Activated naive CD4-positive, alpha-beta T cell treated with anti-CD3 and anti-CD28 coated beads, Interleukin-2, amount 50 U/mL, for 72 hours (primary cell): ENCODE data around the gene FCHSD2. TPM values are rescaled to one million over a fixed set of nuclear protein-coding genes. Genes with fewer than 3 reads are reported as not detected.

Experiments used
- ATAC-seq, 2 donors: fragments of 150-1000 bp; cut with Tn5 transposase; 2 replicates each; pipeline ENCODE4 v1.10.0; 2021; ENCODE audit warnings: mild to moderate bottlenecking in 2 of 2, moderate library complexity in 2 of 2
- DNase-seq, 2 donors: peaks; one replicate each; pipeline ENCODE4 v3.0.0; 2021 to 2022; ENCODE audit warnings: low spot score in 2 of 2
- H3K27ac Mint-ChIP-seq, 2 donors: one replicate each; pipeline ENCODE4 v1.8.0; 2022; ENCODE audit warnings: mild to moderate bottlenecking in 2 of 2, mixed read lengths in 2 of 2
- H3K36me3 Mint-ChIP-seq, 2 donors: one replicate each; pipeline ENCODE4 v1.8.0; 2022; ENCODE audit warnings: mixed read lengths in 2 of 2
- H3K9me3 Mint-ChIP-seq, 2 donors: one replicate each; pipeline ENCODE4 v1.8.0; 2022; ENCODE audit warnings: mixed read lengths in 2 of 2
- total RNA-seq, 2 donors: library from RNA; stranded (reverse); gene quantifications; one replicate each; pipeline ENCODE4 v1.2.3, GENCODE V29; 2022

FCHSD2 gene
- total RNA-seq, 2 donors from 2014 or later, result 10.3 to 32.4 TPM

GRCh38 chr11:73176145-73176873, 34.2 kb upstream of the FCHSD2 start:
- DNase-seq (peak in 1 of 2 donors; percentile 48), ATAC-seq (no peak)
- Mint-ChIP-seq H3K36me3 (no peaks in the 10 kb centered on the region), H3K9me3 (no peaks in the 10 kb centered on the region), H3K27ac (peak overlapping the region; percentile 19 to 30)

DNA sequence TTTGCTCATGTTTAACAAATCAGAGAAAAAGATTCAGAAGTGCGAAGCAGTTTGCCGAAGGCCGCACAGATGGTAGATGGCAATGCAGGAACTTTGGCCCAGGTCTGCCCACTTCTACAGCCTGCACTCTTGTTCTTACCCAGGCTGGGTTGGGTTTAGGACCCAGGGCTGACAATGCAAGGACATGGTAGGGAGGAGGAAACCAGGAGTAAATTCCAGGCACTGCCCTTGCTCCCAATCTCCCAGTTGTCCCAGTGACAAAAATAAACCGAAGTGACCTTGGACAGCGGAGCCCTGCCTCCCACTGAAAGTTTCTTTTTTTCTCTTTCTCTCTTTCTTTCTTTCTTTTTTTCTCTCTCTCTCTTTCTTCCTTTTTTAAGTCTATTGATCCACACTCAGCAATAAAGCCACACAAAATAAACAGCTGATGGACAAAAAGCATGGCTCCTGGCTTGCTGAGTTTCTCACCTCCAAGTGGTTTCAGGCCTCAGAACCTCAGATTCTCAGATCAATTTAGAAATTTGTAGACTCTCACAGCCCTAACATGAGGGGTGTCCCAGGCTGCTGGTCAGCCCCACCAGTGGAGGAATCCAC, 33.5 kb upstream of the FCHSD2 start:
- Mint-ChIP-seq H3K27ac (no peak overlapping the region), H3K36me3 (no peaks in the 10 kb centered on the region), H3K9me3 (no peaks in the 10 kb centered on the region)
- no peak for ATAC-seq
- peak in 1 of 2 donors; percentile 18 for DNase-seq

GRCh38 chr11:73174495-73174791, 32.3 kb upstream of the FCHSD2 start:
- no peaks in the 10 kb centered on the region for H3K9me3 Mint-ChIP-seq

DNA sequence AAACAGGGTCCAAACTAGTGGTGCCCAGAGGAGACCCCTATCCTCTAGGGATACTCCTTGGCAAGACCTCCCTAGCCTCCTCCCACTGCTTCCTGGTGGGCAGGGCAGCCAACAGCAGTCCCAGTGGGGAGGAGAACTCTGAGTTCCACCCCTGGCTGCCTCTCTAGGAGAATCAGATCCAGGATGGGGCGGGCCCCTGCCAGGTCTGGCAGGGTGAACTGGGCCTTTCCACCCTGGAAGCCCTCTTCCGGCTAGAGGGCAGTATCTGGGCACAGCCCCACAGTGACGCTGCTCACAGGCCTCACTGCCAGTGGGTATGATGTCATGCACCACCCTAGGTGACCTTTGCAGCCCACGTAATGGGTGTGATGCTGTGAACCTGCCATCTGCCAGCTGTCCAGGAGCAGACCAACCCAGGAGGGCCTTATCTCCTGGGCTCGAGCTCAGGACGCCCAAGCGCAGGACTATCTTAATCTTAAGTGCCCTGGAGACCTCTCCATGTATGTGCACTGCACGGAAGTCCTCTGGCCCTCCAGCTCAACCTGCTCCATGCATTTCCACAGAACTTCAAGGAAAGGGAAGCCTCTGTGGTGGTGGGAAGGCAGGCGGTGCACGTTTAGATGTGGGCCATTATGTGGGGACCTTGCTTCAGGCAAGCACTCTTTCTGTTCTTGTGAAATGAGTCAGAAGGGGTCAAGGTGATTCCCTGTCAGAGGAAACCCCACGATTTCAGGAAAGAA, 31.8 kb upstream of the FCHSD2 start:
- ATAC-seq, result no peak
- DNase-seq, result no peak
- no peaks in the 10 kb centered on the region for H3K9me3 Mint-ChIP-seq
- no peaks in the 10 kb centered on the region for H3K36me3 Mint-ChIP-seq
- no peak overlapping the region for H3K27ac Mint-ChIP-seq

More at GRCh38 chr11:73174495-73174791, 32.3 kb upstream of the FCHSD2 start:
- no peaks in the 10 kb centered on the region for H3K36me3 Mint-ChIP-seq
- no peak overlapping the region for H3K27ac Mint-ChIP-seq
- no peak for ATAC-seq
- no peak for DNase-seq

DNA sequence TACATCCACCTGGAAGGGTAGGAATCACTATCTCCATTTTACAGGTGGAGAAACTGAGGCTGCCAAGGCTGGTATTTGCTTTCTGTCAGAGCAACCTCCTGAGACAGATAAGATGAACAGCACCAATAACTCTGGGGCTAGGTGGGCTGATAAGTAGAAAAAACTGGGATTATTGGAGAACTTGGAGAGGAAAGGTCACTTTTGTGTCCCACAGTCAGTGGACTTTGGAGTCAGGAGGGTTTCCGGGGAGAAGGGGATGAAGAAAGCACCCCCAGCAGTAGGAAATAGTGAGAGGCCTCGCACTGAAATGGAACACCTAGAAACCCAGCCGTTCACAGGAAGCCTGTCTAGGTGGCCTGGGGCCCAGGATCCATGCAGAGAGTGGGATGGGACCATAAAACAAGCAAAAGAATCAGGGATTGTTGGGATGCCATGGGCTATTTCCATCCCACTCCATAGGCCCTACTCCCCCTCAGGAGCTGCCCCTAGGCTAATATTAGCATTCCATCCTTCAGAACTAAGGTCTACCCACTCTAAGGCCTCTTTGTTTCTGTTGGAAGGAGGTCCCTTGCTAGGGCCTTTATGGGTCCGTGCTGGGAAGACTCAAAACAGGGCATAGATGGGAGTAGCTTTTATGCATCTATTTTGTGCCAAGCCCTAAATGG, 31.0 kb upstream of the FCHSD2 start:
- DNase-seq, result no peak
- Mint-ChIP-seq H3K27ac (no peak overlapping the region), H3K9me3 (no peaks in the 10 kb centered on the region), H3K36me3 (no peaks in the 10 kb centered on the region)
- ATAC-seq, result no peak

DNA sequence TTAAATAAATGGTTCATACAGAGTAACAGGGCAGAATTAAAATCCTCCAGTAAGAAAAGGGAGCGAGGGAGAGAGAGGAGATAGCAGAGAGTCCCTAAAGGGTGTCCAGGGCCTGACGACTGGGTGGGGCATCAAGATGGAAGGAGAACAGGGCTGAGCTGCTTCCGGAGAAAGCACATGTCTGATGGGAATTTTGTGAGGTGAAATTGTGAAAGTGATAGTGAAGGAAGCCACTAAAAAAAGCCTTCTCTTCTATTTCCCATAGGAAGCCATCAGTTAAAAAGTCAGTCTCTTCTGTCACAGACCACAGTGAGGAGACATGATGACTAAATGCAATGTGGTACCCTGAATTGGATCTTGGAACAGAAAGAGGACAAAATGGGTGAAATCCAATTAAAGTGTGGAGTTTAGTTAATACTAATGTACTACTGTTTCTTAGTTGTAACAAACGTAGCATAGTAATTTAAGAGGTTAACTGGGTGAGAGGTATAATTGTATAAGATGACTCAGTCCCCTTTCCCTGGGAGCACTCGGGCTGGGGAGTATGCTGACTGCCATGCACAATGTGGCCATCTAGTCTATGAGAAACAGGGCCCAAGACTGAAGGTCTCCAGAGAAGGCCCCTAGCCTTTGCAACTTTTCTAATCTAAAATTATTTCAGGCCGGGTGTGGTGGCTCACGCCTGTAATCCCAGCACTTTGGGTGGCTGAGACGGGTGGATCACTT, 29.5 kb upstream of the FCHSD2 start:
- ATAC-seq (no peak), DNase-seq (no peak)
- Mint-ChIP-seq H3K36me3 (no peaks in the 10 kb centered on the region), H3K9me3 (no peaks in the 10 kb centered on the region), H3K27ac (no peak overlapping the region)

- Mint-ChIP-seq H3K36me3 (no peaks in the 10 kb centered on the region), H3K27ac (no peak overlapping the region), H3K9me3 (no peaks in the 10 kb centered on the region)
- ATAC-seq (no peak), DNase-seq (no peak)
Observed at GRCh38 chr11:73170140-73170539, 28.0 kb upstream of the FCHSD2 start.

DNA sequence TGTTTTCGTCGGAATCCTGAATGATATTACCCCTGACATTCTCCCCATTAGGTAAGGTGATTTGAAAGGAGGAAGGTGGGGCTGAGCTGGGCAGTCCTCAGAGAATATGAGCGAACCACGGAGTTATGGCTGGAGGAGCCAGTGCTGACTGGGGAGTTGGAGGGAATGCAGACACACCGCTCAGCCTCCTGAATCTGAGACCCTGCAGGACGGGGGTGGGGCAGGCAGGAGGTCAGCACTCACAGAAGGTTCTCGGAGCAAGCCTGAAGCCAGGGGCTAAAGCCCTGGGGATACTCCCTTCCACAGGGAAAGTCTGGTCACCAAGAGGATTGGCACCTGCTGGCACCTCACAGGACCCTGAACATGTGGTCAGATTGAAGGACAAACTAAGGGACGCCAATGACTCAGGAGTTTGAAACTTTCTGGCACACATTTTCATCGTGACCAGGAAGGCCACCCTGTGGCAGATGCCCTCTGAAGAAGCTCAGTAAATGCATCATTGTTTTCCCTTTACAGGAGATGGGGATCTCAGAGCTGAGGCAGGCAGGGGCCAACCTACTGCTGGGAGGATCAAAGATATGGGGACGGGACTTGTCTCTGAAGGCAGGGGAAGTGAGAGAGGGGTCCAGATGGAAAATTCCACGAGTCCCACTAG, 26.9 kb upstream of the FCHSD2 start:
- no peak for DNase-seq
- no peak for ATAC-seq
- H3K36me3 Mint-ChIP-seq, result no peaks in the 10 kb centered on the region

DNA sequence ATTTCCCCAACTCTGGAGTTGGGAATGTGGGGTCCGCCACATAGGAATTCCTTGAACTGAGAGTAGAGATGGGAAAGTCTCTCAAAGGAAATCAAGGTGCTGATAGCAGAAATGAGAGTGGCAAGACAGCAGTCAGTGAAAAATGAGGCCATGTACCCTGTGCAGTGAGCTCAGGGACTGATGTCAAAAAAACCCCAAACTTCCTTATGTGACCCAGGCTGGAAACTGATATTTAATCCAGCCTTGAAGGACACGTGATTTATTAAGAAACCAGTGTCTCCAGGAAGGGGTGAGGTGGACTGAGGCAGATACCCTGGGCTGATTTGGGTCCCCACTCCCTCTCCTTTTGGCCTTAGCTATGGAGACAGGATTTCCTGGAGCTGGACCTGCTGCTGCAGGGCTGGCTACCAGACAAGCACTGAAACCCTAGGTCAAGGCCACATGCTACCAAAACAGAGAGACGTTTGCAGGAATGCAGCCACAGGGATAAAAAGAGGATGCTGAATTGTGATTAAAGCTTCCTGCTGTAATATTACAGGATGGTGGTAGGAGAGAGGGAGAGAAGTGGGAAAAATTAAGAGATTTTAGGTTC, 25.3 kb upstream of the FCHSD2 start:
- no peak for DNase-seq
- H3K27ac Mint-ChIP-seq, result no peak overlapping the region
- no peaks in the 10 kb centered on the region for H3K36me3 Mint-ChIP-seq
- H3K9me3 Mint-ChIP-seq, result no peaks in the 10 kb centered on the region
- no peak for ATAC-seq

More for the DNA sequence above, 26.9 kb upstream of the FCHSD2 start:
- Mint-ChIP-seq H3K27ac (peak overlapping the region in 1 of 2 donors; percentile 33), H3K9me3 (no peaks in the 10 kb centered on the region)

DNA sequence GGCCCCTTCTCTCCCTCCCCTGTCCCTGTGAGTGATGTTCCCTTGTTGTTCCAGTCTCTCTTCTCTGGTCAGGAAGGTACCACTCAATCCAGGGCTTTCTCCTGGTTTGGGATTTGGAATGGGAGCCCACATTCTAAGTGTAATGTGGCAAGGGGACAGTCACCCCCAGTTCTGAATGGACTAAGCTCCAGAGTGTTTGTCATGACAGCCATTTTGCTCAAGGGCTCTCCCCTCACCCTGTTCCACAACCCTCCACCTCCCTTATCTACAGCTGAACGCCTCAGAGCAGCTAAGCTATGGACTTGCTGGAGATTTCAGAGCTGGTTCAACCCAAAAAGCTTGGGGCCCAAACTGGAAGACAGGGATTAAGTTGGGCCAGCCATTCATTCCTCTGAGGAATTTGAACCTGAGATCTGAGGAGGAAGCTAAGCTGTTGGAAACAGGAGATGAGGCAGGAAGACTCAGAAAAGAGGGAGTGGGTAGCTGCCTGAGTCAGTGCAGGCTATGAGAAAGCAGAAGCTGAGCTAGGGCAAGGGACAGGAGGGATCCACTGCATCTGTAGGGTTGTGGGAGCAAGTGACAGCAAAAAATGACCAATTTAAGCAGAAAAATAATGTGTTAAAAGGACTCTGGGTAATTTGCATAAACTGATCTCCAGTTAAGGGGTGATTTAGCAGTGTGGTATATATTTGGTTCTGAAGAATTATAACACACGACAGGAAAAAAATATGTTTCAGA, 22.9 kb upstream of the FCHSD2 start:
- ATAC-seq (no peak), DNase-seq (peak in 1 of 2 donors; percentile 33)
- Mint-ChIP-seq H3K27ac (no peak overlapping the region), H3K36me3 (no peaks in the 10 kb centered on the region), H3K9me3 (no peaks in the 10 kb centered on the region)

DNA sequence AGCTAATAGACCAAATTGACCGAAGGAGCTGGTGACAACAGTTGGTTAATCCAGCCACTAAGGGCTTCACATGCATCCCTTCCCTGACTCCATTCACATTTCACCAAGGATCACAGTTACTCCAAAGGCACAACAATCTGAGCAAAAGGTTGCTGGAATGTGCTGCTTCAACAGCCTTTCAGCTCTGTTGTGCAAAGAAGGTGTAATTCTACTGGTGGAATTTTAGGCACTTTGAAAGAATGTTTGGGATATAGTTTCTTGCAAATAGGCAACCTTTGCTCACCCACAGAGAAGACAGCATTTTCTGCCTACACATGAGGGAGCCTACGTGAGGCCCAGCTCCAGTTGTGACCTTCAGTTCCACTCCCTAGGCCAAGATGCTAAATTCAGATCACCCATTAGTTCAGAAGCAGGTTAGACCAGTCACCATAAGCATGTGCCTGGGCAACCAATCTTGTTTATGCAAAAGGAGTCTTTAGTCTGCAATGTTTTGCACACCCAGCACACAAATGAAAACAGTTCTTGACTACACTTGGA, 21.6 kb upstream of the FCHSD2 start:
- Mint-ChIP-seq H3K9me3 (no peaks in the 10 kb centered on the region), H3K27ac (no peak overlapping the region), H3K36me3 (no peaks in the 10 kb centered on the region)
- no peak for ATAC-seq
- peak in 1 of 2 donors; percentile 3 for DNase-seq

DNA sequence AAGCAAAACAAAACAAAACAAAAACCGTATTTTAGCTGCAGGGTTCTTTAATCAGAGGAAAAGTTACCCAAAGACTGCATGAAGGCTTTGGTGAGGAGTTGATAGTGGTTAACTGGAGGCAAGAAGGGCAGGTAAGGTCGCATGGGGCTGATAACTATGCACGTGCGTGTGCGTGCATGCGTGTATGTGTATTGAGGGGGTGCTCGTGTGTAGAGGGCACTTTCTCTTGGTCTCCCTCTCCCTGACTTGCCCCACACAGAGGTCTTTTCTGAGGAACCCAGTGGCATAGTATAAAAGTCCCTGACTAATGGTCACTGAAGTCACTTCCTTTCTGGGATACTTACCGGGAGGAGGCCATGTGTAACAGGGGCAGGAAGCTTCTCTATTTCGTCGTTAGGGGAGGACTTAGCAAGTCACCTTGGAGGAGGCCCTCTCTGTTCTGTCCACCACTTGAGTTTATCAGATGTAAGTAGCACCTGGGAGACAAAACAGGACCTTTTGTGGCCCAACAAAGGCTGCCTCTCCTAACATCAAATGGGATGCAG, 20.1 kb upstream of the FCHSD2 start:
- H3K36me3 Mint-ChIP-seq, result no peaks in the 10 kb centered on the region

DNA sequence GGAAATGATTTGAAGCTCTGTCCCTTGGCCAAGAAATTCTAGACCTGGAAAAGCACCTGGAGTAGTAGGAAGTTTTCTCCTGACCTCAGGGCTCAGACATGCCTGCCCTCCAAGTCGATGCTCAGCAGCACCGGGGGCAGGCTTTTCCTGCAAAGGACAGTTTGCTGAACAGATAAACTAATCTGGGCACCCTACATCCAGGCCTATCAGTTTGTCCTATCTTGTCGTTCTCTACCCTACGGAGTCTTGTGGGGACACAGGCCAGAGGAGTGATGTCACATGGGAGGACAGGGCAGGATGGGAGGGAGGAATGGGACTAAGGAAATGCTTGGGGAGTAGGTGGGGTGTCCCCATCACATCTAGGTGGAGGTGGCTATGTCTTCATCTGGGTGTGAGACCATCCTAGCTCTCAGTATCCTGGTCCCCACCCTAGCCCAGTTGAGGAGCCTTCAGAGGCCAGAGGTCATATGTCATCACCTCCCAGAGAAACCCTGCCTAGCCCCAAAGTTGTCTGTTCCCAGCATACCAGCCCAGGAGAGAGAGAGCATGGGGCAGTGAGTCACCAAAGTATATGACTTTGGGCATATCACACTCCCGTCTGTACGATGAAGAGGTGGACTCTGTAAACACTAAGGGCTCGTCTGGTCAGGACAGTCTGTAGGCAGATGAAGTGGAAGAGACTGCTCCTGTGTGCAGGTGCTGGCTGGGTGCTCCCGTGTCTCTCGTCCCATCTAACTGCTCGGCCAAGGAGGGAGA, 18.1 kb upstream of the FCHSD2 start:
- H3K27ac Mint-ChIP-seq, result no peak overlapping the region
- ATAC-seq, result no peak
- DNase-seq, result peak in 1 of 2 donors; percentile 21
- H3K36me3 Mint-ChIP-seq, result no peaks in the 10 kb centered on the region
- H3K9me3 Mint-ChIP-seq, result no peaks in the 10 kb centered on the region

More for the DNA sequence above, 20.1 kb upstream of the FCHSD2 start:
- peak in 1 of 2 donors; percentile 14 for DNase-seq
- H3K27ac Mint-ChIP-seq, result peak overlapping the region in 1 of 2 donors; percentile 30
- no peak for ATAC-seq
- H3K9me3 Mint-ChIP-seq, result no peaks in the 10 kb centered on the region

DNA sequence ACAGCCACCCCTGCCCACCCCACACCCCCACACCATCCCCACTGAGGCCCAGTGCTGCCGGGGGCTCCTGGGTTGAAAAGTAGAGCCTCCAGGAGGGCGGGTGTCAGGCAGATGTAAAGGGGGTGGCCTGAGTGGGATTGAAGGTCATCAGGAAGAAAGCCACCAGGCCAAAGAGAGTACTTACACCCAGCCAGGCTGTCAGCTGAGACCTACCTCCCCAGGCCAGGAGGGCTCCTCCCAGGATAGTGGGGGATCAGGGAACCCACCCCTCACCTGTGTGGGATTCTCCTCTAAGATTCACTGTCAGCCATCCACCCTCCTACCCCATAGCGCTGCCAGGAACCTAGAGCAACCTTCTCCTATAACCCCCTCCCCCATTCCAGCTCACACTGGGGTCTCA, 17.2 kb upstream of the FCHSD2 start:
- Mint-ChIP-seq H3K9me3 (no peaks in the 10 kb centered on the region), H3K27ac (no peak overlapping the region), H3K36me3 (no peaks in the 10 kb centered on the region)
- peak in 1 of 2 donors; percentile 39 for DNase-seq
- ATAC-seq, result no peak
